ENCODE data around the gene ALDH8A1.

DNA sequence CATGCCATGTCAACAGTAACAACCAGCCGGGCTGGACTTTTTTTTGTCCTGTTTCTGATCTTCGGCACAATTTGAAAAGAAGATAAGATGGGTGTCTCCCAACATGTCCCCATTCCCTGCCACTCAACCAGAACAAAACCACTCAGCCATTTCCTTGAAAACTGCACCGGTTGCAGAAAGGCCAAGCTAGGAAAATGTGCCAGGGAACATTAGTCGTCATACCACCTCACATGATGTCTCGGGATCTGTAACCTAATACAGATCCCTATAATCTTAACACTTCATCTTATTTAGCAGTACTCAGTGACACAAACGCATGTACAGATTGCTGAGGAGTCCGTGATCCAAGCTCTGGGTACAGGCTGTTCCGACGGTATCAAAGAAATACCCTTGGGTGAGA is 46.5 kb downstream of the ALDH8A1 start:
- TF ChIP-seq, protein P1, sequence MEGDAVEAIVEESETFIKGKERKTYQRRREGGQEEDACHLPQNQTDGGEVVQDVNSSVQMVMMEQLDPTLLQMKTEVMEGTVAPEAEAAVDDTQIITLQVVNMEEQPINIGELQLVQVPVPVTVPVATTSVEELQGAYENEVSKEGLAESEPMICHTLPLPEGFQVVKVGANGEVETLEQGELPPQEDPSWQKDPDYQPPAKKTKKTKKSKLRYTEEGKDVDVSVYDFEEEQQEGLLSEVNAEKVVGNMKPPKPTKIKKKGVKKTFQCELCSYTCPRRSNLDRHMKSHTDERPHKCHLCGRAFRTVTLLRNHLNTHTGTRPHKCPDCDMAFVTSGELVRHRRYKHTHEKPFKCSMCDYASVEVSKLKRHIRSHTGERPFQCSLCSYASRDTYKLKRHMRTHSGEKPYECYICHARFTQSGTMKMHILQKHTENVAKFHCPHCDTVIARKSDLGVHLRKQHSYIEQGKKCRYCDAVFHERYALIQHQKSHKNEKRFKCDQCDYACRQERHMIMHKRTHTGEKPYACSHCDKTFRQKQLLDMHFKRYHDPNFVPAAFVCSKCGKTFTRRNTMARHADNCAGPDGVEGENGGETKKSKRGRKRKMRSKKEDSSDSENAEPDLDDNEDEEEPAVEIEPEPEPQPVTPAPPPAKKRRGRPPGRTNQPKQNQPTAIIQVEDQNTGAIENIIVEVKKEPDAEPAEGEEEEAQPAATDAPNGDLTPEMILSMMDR (conservative IDR thresholded peaks at IDR 0.05) = no peak
- no peak for TF ChIP-seq EZH2 (IDR thresholded peaks at IDR 0.05; ENCODE audit: low read depth)
